ENCODE data around the gene CPAMD8. TPM values are rescaled to one million over a fixed set of nuclear protein-coding genes. Genes with fewer than 3 reads are reported as not detected.

Gene CPAMD8
- total RNA-seq, 2 experiments from 2014 or later, result 0.32 to 1.2 TPM

DNA sequence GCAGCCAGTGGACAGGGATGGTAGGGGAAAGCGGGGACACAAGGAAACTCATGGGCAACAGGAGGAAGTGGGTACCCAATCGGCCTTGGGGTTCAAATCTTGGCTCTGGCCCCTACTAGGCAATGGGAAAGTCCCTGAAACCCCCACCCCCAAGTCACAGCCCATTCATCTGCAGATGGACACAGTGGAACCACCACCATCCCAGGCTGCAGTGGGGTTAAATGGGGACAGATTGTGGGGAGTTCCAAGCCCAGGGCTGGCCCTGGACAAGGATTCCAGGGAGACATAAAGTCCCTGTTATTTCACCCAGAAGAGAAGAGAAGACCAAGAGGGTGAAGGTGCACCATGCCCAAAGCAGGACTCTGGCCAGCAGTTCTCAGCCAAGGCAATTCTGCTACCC, 48.5 kb downstream of the CPAMD8 start:
- no peaks in the 10 kb centered on the region for H3K9me2 ChIP-seq (ENCODE audit: insufficient read depth, low read length)
- H4K20me1 ChIP-seq (ENCODE audit: insufficient read depth, low read length), result no peaks in the 10 kb centered on the region
- H3K79me2 ChIP-seq (ENCODE audit: insufficient read depth, low read depth, low read length), result no peaks in the 10 kb centered on the region
- H3K4me1 ChIP-seq (ENCODE audit: insufficient read depth, low read length, poor library complexity, severe bottlenecking), result no peaks in the 10 kb centered on the region
- H3K4me3 ChIP-seq (ENCODE audit: low read depth, low read length, poor library complexity, severe bottlenecking), result no peak overlapping the region
- BruUV-seq (replicated peaks), result no TSS peak
- intact Hi-C loops (cut with micrococcal nuclease; ENCODE audit: unreplicated experiment), result no loop called here
- DNase-seq (ENCODE audit: low spot score), result no peak
- POLR2A ChIA-PET, result no interaction called here
- no peak overlapping the region for H3K4me2 ChIP-seq (ENCODE audit: low read length)
- H3K27ac ChIP-seq (ENCODE audit: low read depth, low read length, poor library complexity, severe bottlenecking), result no peak overlapping the region
- CTCF ChIA-PET (ENCODE audit: unreplicated experiment), result no interaction called here
- TF ChIP-seq, protein P1, sequence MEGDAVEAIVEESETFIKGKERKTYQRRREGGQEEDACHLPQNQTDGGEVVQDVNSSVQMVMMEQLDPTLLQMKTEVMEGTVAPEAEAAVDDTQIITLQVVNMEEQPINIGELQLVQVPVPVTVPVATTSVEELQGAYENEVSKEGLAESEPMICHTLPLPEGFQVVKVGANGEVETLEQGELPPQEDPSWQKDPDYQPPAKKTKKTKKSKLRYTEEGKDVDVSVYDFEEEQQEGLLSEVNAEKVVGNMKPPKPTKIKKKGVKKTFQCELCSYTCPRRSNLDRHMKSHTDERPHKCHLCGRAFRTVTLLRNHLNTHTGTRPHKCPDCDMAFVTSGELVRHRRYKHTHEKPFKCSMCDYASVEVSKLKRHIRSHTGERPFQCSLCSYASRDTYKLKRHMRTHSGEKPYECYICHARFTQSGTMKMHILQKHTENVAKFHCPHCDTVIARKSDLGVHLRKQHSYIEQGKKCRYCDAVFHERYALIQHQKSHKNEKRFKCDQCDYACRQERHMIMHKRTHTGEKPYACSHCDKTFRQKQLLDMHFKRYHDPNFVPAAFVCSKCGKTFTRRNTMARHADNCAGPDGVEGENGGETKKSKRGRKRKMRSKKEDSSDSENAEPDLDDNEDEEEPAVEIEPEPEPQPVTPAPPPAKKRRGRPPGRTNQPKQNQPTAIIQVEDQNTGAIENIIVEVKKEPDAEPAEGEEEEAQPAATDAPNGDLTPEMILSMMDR (conservative IDR thresholded peaks at IDR 0.05; ENCODE audit: low read length), result no peak
- TF ChIP-seq EZH2phosphoT487 (IDR thresholded peaks at IDR 0.05; ENCODE audit: borderline replicate concordance, low read depth, low read length), result no peak
- H2AFZ ChIP-seq (ENCODE audit: low read length), result no peak overlapping the region
- H3K9me3 ChIP-seq (ENCODE audit: low read length), result no peaks in the 10 kb centered on the region
- H3K36me3 ChIP-seq (ENCODE audit: insufficient read depth, low read length), result no peaks in the 10 kb centered on the region

DNA sequence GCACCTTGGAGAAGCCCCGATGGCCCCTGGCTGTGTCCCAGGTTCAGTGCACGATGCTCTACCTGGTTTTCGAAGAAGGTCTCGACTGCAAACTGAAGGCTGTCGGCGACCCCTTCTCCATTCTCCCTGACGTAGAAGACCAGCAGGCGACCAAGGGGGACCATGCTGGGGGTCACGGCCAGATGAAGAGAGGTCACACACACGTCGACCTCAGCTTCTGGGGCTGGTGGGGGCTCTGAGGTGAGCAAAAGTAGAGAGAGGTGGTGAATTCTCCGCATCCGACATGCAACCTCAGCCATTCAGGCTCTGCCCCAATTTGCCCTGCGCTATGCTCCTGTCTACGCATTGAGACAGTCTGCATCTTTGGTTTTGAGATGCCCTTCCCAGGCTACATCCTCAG, 49.3 kb downstream of the CPAMD8 start:
- TF ChIP-seq, protein P1 (conservative IDR thresholded peaks at IDR 0.05; ENCODE audit: low read length), result no peak
- TF ChIP-seq EZH2phosphoT487 (IDR thresholded peaks at IDR 0.05; ENCODE audit: borderline replicate concordance, low read depth, low read length), result no peak
- no peak for DNase-seq (ENCODE audit: low spot score)
- ChIA-PET CTCF (ENCODE audit: unreplicated experiment) (no interaction called here), POLR2A (no interaction called here)
- no peaks in the 10 kb centered on the region for H4K20me1 ChIP-seq (ENCODE audit: insufficient read depth, low read length)
- H3K4me1 ChIP-seq (ENCODE audit: insufficient read depth, low read length, poor library complexity, severe bottlenecking), result no peaks in the 10 kb centered on the region
- intact Hi-C loops (cut with micrococcal nuclease; ENCODE audit: unreplicated experiment), result no loop called here
- no peaks in the 10 kb centered on the region for H3K36me3 ChIP-seq (ENCODE audit: insufficient read depth, low read length)
- no peak overlapping the region for H2AFZ ChIP-seq (ENCODE audit: low read length)
- no peak overlapping the region for H3K4me3 ChIP-seq (ENCODE audit: low read depth, low read length, poor library complexity, severe bottlenecking)
- H3K27ac ChIP-seq (ENCODE audit: low read depth, low read length, poor library complexity, severe bottlenecking), result no peak overlapping the region
- H3K9me3 ChIP-seq (ENCODE audit: low read length), result no peaks in the 10 kb centered on the region
- H3K9me2 ChIP-seq (ENCODE audit: insufficient read depth, low read length), result no peaks in the 10 kb centered on the region
- no peaks in the 10 kb centered on the region for H3K79me2 ChIP-seq (ENCODE audit: insufficient read depth, low read depth, low read length)
- BruUV-seq (replicated peaks), result no TSS peak
- no peak overlapping the region for H3K4me2 ChIP-seq (ENCODE audit: low read length)

DNA sequence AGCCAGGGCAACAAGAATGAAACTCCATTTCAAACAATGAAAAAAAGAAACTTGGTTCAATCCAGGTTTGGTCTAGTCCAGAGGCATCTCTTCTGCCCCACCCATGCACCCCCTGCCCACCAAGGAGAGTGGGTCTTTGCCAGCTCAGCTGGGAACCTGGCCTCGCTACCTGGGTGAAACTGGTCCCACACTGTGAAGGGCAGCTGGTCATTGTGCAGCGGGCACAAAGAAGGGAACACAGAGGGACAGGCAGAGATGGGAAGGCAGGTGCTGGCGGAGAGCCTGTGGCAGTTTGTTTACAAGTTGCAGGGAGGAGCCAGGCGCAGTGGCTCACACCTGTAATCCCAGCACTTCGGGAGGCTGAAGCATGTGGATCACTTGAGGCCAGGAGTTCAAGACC, 50.2 kb downstream of the CPAMD8 start:
- Histone ChIP-seq H3K9me3 (ENCODE audit: low read length) (no peaks in the 10 kb centered on the region), H3K9me2 (ENCODE audit: insufficient read depth, low read length) (no peaks in the 10 kb centered on the region), H3K36me3 (ENCODE audit: insufficient read depth, low read length) (no peaks in the 10 kb centered on the region), H3K4me3 (ENCODE audit: low read depth, low read length, poor library complexity, severe bottlenecking) (no peak overlapping the region), H2AFZ (ENCODE audit: low read length) (no peak overlapping the region), H3K27ac (ENCODE audit: low read depth, low read length, poor library complexity, severe bottlenecking) (no peak overlapping the region), H4K20me1 (ENCODE audit: insufficient read depth, low read length) (no peaks in the 10 kb centered on the region), H3K79me2 (ENCODE audit: insufficient read depth, low read depth, low read length) (no peaks in the 10 kb centered on the region), H3K4me2 (ENCODE audit: low read length) (no peak overlapping the region), H3K4me1 (ENCODE audit: insufficient read depth, low read length, poor library complexity, severe bottlenecking) (no peaks in the 10 kb centered on the region)
- DNase-seq (ENCODE audit: low spot score), result no peak
- no TSS peak for BruUV-seq (replicated peaks)
- ChIA-PET CTCF (ENCODE audit: unreplicated experiment) (no interaction called here), POLR2A (no interaction called here)
- TF ChIP-seq, protein P1 (conservative IDR thresholded peaks at IDR 0.05; ENCODE audit: low read length), result no peak
- TF ChIP-seq EZH2phosphoT487 (IDR thresholded peaks at IDR 0.05; ENCODE audit: borderline replicate concordance, low read depth, low read length), result no peak
- intact Hi-C loops (cut with micrococcal nuclease; ENCODE audit: unreplicated experiment), result no loop called here
